ENCODE results near the gene IGSF22. TPM values are rescaled to one million over a fixed set of nuclear protein-coding genes. Genes with fewer than 3 reads are reported as not detected.

The IGSF22 gene
- total RNA-seq, 1 donor from 2014 or later = 0.74 TPM

- H3K27ac Mint-ChIP-seq (ENCODE audit: unreplicated experiment) = no peak overlapping the region
- no peak for TF ChIP-seq CTCF (IDR thresholded peaks at IDR 0.05; ENCODE audit: unreplicated experiment)
- H3K4me3 Mint-ChIP-seq (ENCODE audit: unreplicated experiment) = no peak overlapping the region
- no peak for DNase-seq (ENCODE audit: low spot score)
- H3K9me3 Mint-ChIP-seq (ENCODE audit: unreplicated experiment) = no peaks in the 10 kb centered on the region
- H3K36me3 Mint-ChIP-seq (ENCODE audit: low read depth, unreplicated experiment) = no peaks in the 10 kb centered on the region
- peaks cover 15% of the 10 kb centered on the region for H3K27me3 Mint-ChIP-seq (ENCODE audit: unreplicated experiment)
- H3K4me1 Mint-ChIP-seq (ENCODE audit: unreplicated experiment) = no peaks in the 10 kb centered on the region
Measured at GRCh38 chr11:18713646-18714442, 12.1 kb downstream of the IGSF22 start.

GRCh38 chr11:18710545-18710944, 15.4 kb downstream of the IGSF22 start:
- DNase-seq (ENCODE audit: low spot score) = no peak
- no peak for TF ChIP-seq CTCF (IDR thresholded peaks at IDR 0.05; ENCODE audit: unreplicated experiment)
- Mint-ChIP-seq H3K4me3 (ENCODE audit: unreplicated experiment) (no peak overlapping the region), H3K27ac (ENCODE audit: unreplicated experiment) (no peak overlapping the region), H3K4me1 (ENCODE audit: unreplicated experiment) (peaks cover 6% of the 10 kb centered on the region), H3K36me3 (ENCODE audit: low read depth, unreplicated experiment) (no peaks in the 10 kb centered on the region), H3K27me3 (ENCODE audit: unreplicated experiment) (peaks cover 8% of the 10 kb centered on the region), H3K9me3 (ENCODE audit: unreplicated experiment) (no peaks in the 10 kb centered on the region)

- peaks cover 6% of the 10 kb centered on the region for H3K4me1 Mint-ChIP-seq (ENCODE audit: unreplicated experiment)
- H3K27ac Mint-ChIP-seq (ENCODE audit: unreplicated experiment) = no peak overlapping the region
- no peak overlapping the region for H3K4me3 Mint-ChIP-seq (ENCODE audit: unreplicated experiment)
- no peak for DNase-seq (ENCODE audit: low spot score)
- no peaks in the 10 kb centered on the region for H3K9me3 Mint-ChIP-seq (ENCODE audit: unreplicated experiment)
- H3K27me3 Mint-ChIP-seq (ENCODE audit: unreplicated experiment) = peaks cover 7% of the 10 kb centered on the region
- TF ChIP-seq CTCF (IDR thresholded peaks at IDR 0.05; ENCODE audit: unreplicated experiment) = no peak
- no peaks in the 10 kb centered on the region for H3K36me3 Mint-ChIP-seq (ENCODE audit: low read depth, unreplicated experiment)
Measured at GRCh38 chr11:18709414-18709813, 16.6 kb downstream of the IGSF22 start.

- Mint-ChIP-seq H3K4me1 (ENCODE audit: unreplicated experiment) (peaks cover 6% of the 10 kb centered on the region), H3K9me3 (ENCODE audit: unreplicated experiment) (no peaks in the 10 kb centered on the region), H3K36me3 (ENCODE audit: low read depth, unreplicated experiment) (no peaks in the 10 kb centered on the region), H3K27me3 (ENCODE audit: unreplicated experiment) (peaks cover 6% of the 10 kb centered on the region), H3K27ac (ENCODE audit: unreplicated experiment) (no peak overlapping the region), H3K4me3 (ENCODE audit: unreplicated experiment) (no peak overlapping the region)
- DNase-seq (ENCODE audit: low spot score) = no peak
- TF ChIP-seq CTCF (IDR thresholded peaks at IDR 0.05; ENCODE audit: unreplicated experiment) = no peak
Measured at GRCh38 chr11:18707811-18708340, 18.1 kb downstream of the IGSF22 start.
